ENCODE data around the gene C13orf46. TPM values are rescaled to one million over a fixed set of nuclear protein-coding genes. Genes with fewer than 3 reads are reported as not detected.

C13orf46 gene
- total and polyA plus RNA-seq, 2 donors (not counting 1 experiment from before 2014, with no cell fraction given) = 0.50 to 0.56 TPM

DNA sequence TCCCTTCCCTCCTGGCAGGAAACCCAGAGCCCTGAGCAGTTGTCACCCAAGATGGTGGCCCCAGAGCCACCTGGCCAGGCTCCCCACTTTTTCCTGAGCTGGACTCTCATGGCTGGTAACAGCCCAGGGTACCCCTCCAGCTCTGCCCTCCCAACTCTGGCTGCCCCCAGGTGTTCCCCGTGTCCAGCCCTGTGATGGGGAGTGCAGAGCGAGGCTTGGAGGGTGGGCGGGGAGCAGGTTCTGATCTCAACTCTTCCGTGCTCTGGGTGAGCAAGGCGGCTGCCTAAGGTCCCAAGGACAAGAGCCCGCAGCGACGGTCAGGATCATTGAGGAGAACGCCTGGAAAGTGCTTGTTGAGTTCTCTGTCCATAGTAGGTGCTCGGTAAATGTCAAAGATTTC, 55.3 kb downstream of the C13orf46 start:
- H3K27me3 ChIP-seq (ENCODE audit: control insufficient read depth, insufficient read depth, low read length) = no peaks in the 10 kb centered on the region
- H3K36me3 ChIP-seq (ENCODE audit: control insufficient read depth, insufficient read depth, low read length) = no peaks in the 10 kb centered on the region
- no peak overlapping the region for H3K4me3 ChIP-seq (replicated peaks in 1 of 4; ENCODE audit: control extremely low read depth in 1 of 4, insufficient read depth in 1 of 4, low read depth in 3 of 4, low read length in 4 of 4)
- no peaks in the 10 kb centered on the region for H3K79me2 ChIP-seq (ENCODE audit: control insufficient read depth, insufficient read depth, low read length)
- no peak overlapping the region for H3K4me2 ChIP-seq (ENCODE audit: extremely low read depth, insufficient read depth, low read length)
- no peak for DNase-seq (ENCODE audit: low read depth in 2 of 2)
- no peaks in the 10 kb centered on the region for H3K4me1 ChIP-seq (ENCODE audit: control insufficient read depth, extremely low read depth, insufficient read depth, low read length)
- H2AFZ ChIP-seq (ENCODE audit: low read length) = no peak overlapping the region
- TF ChIP-seq, protein P1, sequence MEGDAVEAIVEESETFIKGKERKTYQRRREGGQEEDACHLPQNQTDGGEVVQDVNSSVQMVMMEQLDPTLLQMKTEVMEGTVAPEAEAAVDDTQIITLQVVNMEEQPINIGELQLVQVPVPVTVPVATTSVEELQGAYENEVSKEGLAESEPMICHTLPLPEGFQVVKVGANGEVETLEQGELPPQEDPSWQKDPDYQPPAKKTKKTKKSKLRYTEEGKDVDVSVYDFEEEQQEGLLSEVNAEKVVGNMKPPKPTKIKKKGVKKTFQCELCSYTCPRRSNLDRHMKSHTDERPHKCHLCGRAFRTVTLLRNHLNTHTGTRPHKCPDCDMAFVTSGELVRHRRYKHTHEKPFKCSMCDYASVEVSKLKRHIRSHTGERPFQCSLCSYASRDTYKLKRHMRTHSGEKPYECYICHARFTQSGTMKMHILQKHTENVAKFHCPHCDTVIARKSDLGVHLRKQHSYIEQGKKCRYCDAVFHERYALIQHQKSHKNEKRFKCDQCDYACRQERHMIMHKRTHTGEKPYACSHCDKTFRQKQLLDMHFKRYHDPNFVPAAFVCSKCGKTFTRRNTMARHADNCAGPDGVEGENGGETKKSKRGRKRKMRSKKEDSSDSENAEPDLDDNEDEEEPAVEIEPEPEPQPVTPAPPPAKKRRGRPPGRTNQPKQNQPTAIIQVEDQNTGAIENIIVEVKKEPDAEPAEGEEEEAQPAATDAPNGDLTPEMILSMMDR (conservative IDR thresholded peaks at IDR 0.05 in 1 of 2, IDR thresholded peaks at IDR 0.05 in 1 of 2; ENCODE audit: low read depth in 1 of 2, low read length in 2 of 2) = no peak
- no peak for TF ChIP-seq EZH2 (IDR thresholded peaks at IDR 0.05; ENCODE audit: low read length, missing control alignments)
- H4K20me1 ChIP-seq (ENCODE audit: control insufficient read depth, extremely low read depth, insufficient read depth, low read length) = no peaks in the 10 kb centered on the region
- H3K9ac ChIP-seq (ENCODE audit: insufficient read depth, low read length) = no peak overlapping the region
- no peak overlapping the region for H3K27ac ChIP-seq (ENCODE audit: insufficient read depth, low read length)
- H3K9me3 ChIP-seq (ENCODE audit: control insufficient read depth, insufficient read depth, low read depth, low read length) = no peaks in the 10 kb centered on the region

DNA sequence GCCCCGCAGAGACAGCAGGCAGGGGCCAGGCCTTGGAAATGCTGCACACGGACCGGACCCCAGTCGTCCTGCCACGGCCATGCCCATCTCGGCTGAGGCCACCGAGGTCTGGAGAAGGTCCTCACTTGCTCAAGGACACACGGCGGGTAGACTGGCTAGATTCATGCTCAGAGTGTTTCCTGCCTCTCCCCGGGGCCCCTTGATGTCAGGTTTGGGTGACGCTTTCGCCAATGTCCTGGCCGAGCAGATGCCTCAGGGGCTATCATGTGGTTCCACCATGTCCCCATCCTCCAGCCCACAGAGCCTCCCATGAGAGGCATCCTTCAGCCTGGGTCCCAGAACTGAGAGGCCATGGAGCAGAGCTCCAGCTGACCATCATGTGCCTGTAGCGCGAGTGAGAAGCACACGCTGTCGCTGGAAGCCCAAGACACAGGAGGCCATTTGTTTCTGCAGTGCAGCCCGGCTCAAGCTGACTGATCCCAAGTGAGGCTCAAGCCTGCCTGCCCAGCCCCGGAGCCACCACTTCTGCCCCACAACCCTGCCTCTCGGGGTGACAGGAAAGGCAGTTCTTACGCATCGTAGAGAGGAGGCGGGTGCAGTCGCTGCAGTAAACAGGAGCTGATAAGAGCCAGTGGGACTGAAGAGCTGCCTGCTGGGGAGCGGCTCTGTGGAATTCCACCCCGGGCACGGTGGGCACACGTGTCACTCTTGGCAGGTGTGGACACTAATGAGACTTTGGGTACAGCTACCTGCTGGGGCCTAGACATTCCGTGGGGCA, 56.1 kb downstream of the C13orf46 start:
- Histone ChIP-seq H3K9ac (ENCODE audit: insufficient read depth, low read length) (no peak overlapping the region), H3K36me3 (ENCODE audit: control insufficient read depth, insufficient read depth, low read length) (no peaks in the 10 kb centered on the region), H3K9me3 (ENCODE audit: control insufficient read depth, insufficient read depth, low read depth, low read length) (no peaks in the 10 kb centered on the region), H3K27me3 (ENCODE audit: control insufficient read depth, insufficient read depth, low read length) (no peaks in the 10 kb centered on the region), H3K27ac (ENCODE audit: insufficient read depth, low read length) (no peak overlapping the region), H3K4me3 (replicated peaks in 1 of 4; ENCODE audit: control extremely low read depth in 1 of 4, insufficient read depth in 1 of 4, low read depth in 3 of 4, low read length in 4 of 4) (no peak overlapping the region), H2AFZ (ENCODE audit: low read length) (no peak overlapping the region), H3K4me1 (ENCODE audit: control insufficient read depth, extremely low read depth, insufficient read depth, low read length) (no peaks in the 10 kb centered on the region), H3K4me2 (ENCODE audit: extremely low read depth, insufficient read depth, low read length) (no peak overlapping the region), H3K79me2 (ENCODE audit: control insufficient read depth, insufficient read depth, low read length) (no peaks in the 10 kb centered on the region), H4K20me1 (ENCODE audit: control insufficient read depth, extremely low read depth, insufficient read depth, low read length) (no peaks in the 10 kb centered on the region)
- DNase-seq (ENCODE audit: low read depth in 2 of 2) = no peak
- TF ChIP-seq EZH2 (IDR thresholded peaks at IDR 0.05; ENCODE audit: low read length, missing control alignments) = no peak
- TF ChIP-seq, protein P1 (conservative IDR thresholded peaks at IDR 0.05 in 1 of 2, IDR thresholded peaks at IDR 0.05 in 1 of 2; ENCODE audit: low read depth in 1 of 2, low read length in 2 of 2) = no peak

DNA sequence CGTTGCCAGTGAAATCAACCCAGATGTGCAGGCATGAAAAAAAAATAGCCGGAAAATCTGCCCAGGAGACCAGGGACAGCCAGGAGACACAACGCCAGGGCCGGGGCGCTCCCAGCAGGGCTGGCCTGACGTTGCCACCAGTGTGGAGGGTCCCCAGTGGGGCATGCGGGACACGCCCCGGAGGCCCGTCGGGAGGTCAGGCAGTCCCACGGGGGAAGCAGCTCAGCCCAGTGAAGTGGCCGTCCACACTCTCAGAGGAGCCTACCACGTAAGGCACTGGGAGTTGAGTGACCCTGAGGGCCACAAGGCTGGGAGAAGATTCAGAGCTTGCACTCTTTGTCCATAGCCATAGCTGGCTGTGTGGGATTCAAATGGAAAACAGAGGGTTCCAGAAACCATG, 56.8 kb downstream of the C13orf46 start:
- no peaks in the 10 kb centered on the region for H3K79me2 ChIP-seq (ENCODE audit: control insufficient read depth, insufficient read depth, low read length)
- no peak overlapping the region for H2AFZ ChIP-seq (ENCODE audit: low read length)
- H3K27me3 ChIP-seq (ENCODE audit: control insufficient read depth, insufficient read depth, low read length) = no peaks in the 10 kb centered on the region
- H3K4me2 ChIP-seq (ENCODE audit: extremely low read depth, insufficient read depth, low read length) = no peak overlapping the region
- TF ChIP-seq EZH2 (IDR thresholded peaks at IDR 0.05; ENCODE audit: low read length, missing control alignments) = no peak
- TF ChIP-seq, protein P1 (conservative IDR thresholded peaks at IDR 0.05 in 1 of 2, IDR thresholded peaks at IDR 0.05 in 1 of 2; ENCODE audit: low read depth in 1 of 2, low read length in 2 of 2) = no peak
- DNase-seq (ENCODE audit: low read depth in 2 of 2) = no peak
- H3K4me1 ChIP-seq (ENCODE audit: control insufficient read depth, extremely low read depth, insufficient read depth, low read length) = no peaks in the 10 kb centered on the region
- H3K9me3 ChIP-seq (ENCODE audit: control insufficient read depth, insufficient read depth, low read depth, low read length) = no peaks in the 10 kb centered on the region
- no peak overlapping the region for H3K27ac ChIP-seq (ENCODE audit: insufficient read depth, low read length)
- no peak overlapping the region for H3K4me3 ChIP-seq (replicated peaks in 1 of 4; ENCODE audit: control extremely low read depth in 1 of 4, insufficient read depth in 1 of 4, low read depth in 3 of 4, low read length in 4 of 4)
- no peaks in the 10 kb centered on the region for H4K20me1 ChIP-seq (ENCODE audit: control insufficient read depth, extremely low read depth, insufficient read depth, low read length)
- no peak overlapping the region for H3K9ac ChIP-seq (ENCODE audit: insufficient read depth, low read length)
- H3K36me3 ChIP-seq (ENCODE audit: control insufficient read depth, insufficient read depth, low read length) = no peaks in the 10 kb centered on the region

All from fibroblast of lung (primary cell).